NOMO-1 treated with dmso at 0.1 percent for 144 hours (cell line): ENCODE data around the gene LONP2.
A peak's percentile ranks its signal among the peaks of the same experiment; 100 is the strongest.
"Not testable (repeated sequence)": the region's sequence is repeated elsewhere in the genome, so short reads cannot be mapped to it uniquely, and the experiment has no call there.

Source experiments
- DNase-seq: peaks from one replicate; lab custom pipeline; 2025; ENCODE audit not compliant: unreplicated experiment; lab: John Stamatoyannopoulos, UW

LONP2 gene

GRCh38 chr16:48330841-48331192 is 86.7 kb downstream of the LONP2 start:
- peak; percentile 14 for DNase-seq

DNA sequence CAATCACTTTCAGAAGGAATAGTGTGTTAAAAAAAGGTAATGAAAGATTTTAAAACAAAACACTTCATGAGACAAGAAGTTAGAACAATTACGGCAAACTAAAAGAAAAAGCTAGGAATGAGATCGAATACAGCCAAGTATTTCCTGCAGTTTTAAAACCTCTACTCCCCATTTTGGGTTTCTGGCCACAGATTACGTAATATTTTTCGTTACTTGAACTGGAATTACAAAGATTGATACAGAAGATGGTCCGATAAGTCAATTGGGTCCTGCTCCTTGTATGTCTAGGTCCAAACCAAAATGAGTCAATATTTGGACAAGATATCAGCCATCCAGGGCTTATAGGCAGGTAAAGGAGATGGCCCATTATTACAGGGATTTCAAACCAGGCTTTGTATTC is 88.9 kb downstream of the LONP2 start:
- DNase-seq, result no peak

DNA sequence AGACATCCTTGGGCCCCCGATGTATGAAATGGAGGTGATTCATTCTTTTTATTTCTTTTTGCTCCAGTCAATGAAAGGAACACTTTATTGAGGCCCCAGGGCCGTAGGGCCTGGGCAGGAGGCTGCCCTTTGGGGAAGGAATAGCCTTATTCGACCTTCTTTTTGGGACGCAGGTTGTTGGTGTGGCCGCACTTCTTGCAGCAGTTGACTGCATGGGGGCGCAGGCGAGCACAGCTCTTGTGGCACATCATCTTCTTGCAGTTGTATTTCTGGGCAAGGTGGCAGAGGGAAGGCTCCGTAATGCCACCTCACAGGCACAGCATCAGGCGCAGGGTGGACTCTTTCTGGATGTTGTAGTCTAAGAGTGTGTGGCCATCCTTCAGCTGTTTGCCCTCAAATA is 90.2 kb downstream of the LONP2 start:
- no peak for DNase-seq

- DNase-seq, result no peak
These were observed 91.9 kb downstream of the LONP2 start for GRCh38 chr16:48335961-48336360.

DNA sequence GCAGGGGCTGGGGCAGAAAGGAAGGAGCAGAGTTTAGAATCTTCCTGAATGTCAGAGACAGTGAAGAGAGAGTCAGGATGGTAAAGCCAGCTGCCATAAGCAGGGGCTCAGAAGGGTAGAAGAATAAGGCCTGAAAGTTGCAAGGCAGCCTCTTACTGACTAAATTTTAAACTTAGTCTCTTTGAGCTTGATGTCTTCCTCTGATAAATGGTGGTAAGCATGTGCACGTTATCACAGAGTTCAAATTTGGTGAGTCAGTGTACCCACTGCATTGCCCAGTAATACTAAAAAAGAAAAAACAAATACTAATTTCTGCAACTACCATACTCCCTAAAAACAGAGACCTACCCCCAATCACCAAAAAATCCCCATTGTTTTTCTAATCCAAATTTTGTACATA is 96.0 kb downstream of the LONP2 start:
- no peak for DNase-seq

- no peak for DNase-seq
These were observed 98.5 kb downstream of the LONP2 start for GRCh38 chr16:48342591-48342990.

DNA sequence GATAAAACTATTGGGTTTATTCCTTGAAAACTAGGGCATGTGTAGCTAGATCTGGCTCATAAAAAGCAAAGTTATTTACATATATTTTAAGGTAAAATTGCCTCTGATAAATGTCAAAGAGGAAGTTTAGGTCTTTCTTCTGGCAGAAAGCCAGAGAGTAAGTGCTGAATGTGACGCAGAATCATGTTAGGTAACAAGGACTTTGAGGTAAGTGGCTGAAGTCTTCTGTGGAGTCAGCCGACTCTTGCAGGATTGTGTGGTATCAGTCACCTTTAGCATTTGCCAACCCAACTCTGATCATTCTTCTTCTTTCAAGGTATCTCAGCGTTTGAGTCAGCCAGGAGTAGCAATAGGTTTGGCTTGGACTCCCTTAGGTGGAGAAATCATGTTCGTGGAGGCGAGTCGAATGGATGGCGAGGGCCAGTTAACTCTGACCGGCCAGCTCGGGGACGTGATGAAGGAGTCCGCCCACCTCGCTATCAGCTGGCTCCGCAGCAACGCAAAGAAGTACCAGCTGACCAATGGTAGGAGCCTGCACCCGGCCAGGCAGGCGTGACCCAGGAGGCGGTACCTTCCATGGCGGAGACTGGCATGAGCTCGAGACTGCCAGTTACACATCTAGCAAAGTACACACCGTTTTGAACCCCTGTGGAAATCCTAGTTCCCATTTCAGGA is 103.2 kb downstream of the LONP2 start:
- no peak for DNase-seq

DNA sequence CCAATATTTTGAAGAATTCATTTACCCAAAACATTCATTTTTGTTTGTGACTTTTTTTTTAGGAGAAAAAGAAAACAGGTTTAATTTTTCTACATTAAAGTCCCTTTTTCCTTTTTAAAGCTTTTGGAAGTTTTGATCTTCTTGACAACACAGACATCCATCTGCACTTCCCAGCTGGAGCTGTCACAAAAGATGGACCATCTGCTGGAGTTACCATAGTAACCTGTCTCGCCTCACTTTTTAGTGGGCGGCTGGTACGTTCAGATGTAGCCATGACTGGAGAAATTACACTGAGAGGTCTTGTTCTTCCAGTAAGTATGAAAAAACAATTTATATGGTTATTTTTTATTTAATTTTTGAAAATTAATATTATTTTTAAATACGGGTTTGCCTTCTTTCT is 103.9 kb downstream of the LONP2 start:
- DNase-seq, result no peak

GRCh38 chr16:48350736-48351135 is 106.6 kb downstream of the LONP2 start:
- DNase-seq, result no peak

DNA sequence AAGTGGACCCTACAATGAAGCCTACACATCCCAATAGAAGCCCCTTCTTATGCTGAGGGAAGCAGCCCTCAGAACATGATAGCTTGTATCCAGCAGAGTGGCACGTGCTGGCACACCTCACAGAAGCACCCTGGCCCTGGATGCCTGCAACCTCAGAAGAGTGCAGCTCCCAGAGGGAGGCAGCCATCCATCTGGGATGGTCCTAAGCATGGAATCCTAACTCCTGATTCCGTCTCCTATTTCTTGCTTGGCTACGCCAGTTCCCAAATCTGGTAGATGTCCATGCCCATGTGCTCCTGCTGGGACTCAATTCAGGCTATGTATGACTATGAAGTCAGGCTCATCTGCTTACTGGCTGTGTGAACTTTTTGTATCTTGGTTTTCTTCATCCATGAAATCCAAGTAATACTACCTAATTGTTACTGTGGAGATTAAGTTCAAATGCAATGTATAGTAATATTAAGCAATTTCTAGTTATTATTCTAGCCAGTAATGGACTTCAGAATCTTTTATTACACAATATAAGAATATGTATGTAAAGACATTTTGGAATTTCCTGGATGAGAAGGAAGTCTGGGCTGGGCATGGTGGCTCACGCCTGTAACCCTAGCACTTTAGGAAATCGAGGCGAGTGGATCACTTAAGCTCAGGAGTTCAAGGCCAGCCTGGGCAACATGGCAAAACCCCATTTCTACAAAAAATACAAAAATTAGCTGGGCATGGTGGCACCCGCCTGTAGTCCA is 108.7 kb downstream of the LONP2 start:
- no peak for DNase-seq

- DNase-seq, result peak; percentile 71
These were observed 109.6 kb downstream of the LONP2 start for GRCh38 chr16:48353565-48354163.

GRCh38 chr16:48354385-48354784 is 110.3 kb downstream of the LONP2 start:
- not testable (repeated sequence) for DNase-seq

DNA sequence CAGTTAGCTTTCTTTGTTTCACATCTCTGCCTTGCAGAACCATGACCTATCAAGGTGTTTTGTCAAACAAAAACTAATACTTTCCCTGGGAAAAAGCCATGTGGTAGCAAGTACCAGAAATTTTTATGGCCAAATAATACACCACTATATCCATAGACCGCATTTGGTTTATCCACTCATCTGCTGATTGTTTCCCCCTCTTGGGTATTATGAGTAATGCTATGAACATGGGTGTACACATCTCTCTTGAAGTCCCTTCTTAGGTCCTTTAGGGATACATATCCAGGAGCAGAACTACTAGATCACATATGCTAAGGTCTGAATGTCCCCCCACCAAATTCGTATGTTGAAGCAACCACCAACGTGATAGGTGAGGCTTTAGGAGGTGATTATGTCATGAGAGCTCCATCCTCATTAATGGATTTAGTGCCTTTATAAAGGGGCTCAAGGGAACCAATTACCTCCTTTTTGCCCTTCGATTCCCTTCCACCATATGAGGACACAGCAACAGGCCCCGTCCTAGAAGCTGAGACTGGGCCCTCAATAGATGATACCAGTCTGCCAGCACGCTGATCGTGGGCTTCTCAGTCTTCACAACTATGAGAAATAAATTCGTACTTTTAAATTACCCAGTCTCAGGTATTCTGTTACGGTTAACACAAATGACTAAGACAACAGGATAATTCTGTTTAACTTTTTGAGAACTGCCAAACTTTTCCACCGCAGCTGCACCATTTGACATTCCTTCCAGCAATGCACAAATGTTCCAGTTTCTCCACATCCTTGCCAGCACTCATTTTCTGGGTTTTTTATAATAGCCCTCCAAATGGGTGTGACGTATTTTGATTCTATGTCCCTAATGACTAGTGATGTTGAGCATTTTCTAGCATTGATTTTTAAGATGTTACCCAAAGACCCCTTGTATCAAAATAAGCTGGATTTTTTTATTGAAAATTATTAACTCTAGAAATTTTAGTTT is 111.1 kb downstream of the LONP2 start:
- no peak for DNase-seq

GRCh38 chr16:48356633-48357376 is 112.7 kb downstream of the LONP2 start:
- DNase-seq, result no peak

DNA sequence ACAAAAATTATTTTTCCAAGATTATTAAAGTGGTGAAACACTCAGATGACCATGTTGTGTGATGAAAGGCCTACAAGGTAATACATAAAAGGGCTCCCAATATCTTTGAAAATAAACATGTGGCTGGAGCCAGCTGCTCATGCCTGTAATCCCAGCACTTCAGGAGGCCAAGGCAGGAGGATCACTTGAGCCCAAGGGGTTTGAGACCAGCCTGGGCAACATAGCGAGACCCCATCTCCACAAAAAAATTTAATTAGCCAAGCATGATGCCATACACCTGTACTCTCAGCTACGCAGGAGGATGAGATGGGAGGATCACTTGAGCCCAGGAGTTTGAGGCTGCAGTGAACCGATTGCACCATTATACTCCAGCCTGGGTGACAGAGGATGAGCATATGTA is 114.3 kb downstream of the LONP2 start:
- no peak for DNase-seq

DNA sequence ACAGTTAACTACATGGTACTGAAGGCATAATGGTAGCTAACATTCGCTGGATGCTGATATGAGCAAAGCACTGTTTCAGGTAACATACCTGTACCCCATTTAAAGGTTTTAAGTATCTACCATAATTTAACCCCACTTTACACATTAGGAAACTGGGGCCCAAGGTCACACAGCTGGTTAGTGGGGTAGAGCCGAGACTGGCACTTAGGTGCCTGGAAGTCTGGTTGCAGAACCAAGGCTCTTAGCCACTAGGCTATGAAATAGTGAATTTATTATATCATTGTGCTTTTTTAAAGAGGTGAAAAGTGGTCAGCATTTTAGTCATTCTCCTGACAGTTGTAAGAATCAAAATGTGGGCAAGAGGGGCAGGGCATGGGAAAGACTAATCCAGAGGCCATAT is 115.9 kb downstream of the LONP2 start:
- DNase-seq, result no peak

DNA sequence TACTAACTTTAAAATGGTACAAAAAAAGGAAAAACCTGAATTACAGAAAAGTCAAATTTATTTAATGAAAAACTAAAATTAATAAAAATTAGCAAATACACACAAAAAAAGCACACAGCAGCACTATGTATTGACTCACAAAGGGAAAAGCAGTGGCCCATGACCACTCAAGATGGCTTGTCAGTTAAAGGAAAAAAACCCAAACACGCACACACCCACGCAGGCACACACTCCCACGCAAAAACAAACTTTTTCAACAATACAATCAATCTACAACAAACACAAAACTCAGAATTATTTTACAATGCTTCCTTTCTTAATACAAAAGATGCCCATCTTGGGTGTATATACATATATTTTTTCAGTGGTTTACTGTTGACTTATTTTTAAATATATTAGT is 116.9 kb downstream of the LONP2 start:
- DNase-seq, result no peak

DNA sequence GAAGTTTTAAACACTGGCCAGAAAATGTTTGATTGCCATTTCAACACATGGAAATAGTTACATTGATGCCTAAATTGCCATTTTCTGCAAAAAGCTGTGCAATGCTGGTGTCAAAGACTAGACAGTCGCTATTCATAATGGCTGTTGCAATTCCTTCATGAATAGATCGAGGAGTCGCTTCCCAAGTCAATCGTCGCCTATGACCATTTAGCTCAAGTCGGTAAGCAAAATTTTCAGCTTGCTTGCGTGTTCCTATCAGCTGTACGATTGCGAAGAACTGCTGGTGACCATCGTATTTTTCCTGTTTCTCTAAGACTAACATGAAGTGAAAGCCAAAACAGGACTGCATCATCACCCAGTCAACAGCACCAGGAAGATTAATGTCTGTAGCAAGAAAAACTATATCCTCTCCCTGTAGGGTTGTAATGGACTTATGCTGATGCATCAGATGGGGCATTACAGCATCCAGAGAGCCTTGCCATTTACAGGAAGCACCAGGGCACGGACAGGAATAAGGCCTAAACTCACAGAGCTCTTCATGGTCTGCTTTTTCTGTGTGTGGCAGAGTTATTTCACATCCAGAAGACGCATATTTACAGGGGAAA is 117.5 kb downstream of the LONP2 start:
- no peak for DNase-seq

- no peak for DNase-seq
These were observed 121.0 kb downstream of the LONP2 start for GRCh38 chr16:48365025-48365600.
